DOHH2 (cell line): Measurements from ENCODE around the gene C19orf81.

ENCODE experiments used
- H3F3A ChIP-seq: fragments of 200-600 bp; sonication (generic), shearing (Covaris generic); 2 replicates; pipeline ENCODE4 v1.6.0; 2016; ENCODE audit warnings: antibody characterized with exemption, mild to moderate bottlenecking; ENCODE audit not compliant: control insufficient read depth, insufficient read depth
- H3K27ac ChIP-seq: fragments of 200-600 bp; sonication (generic); 2 replicates; pipeline ENCODE4 v1.5.1; 2014; ENCODE audit warnings: low read depth, mild to moderate bottlenecking, low read length, moderate library complexity
- H3K27me3 ChIP-seq: fragments of 200-600 bp; sonication (generic); 2 replicates; pipeline ENCODE4 v1.6.1; 2014; ENCODE audit warnings: mild to moderate bottlenecking, low read length, mixed read lengths; ENCODE audit not compliant: control insufficient read depth
- H3K36me3 ChIP-seq: fragments of 200-600 bp; sonication (generic); 2 replicates; pipeline ENCODE4 v1.6.1; 2014; ENCODE audit warnings: mild to moderate bottlenecking, low read length, moderate library complexity, mixed read lengths; ENCODE audit not compliant: control insufficient read depth
- H3K4me1 ChIP-seq: fragments of 200-600 bp; sonication (generic); 2 replicates; pipeline ENCODE4 v1.6.1; 2014; ENCODE audit warnings: mild to moderate bottlenecking, low read length, mixed read lengths; ENCODE audit not compliant: control insufficient read depth
- H3K4me2 ChIP-seq: fragments of 200-600 bp; sonication (generic); 2 replicates; pipeline ENCODE4 v1.6.0; 2014; ENCODE audit warnings: mild to moderate bottlenecking, low read length, moderate library complexity
- H3K4me3 ChIP-seq: fragments of 200-600 bp; sonication (generic); 2 replicates; pipeline ENCODE4 v1.5.1; 2014; ENCODE audit warnings: mild to moderate bottlenecking, low read length, mixed read lengths
- H3K79me2 ChIP-seq: fragments of 200-600 bp; sonication (generic); 2 replicates; pipeline ENCODE4 v1.6.1; 2014; ENCODE audit warnings: mild to moderate bottlenecking, low read length, mixed read lengths; ENCODE audit not compliant: control insufficient read depth
- H3K9me2 ChIP-seq: fragments of 200-600 bp; sonication (generic); replicated peaks from 2 replicates; pipeline ENCODE4 v1.6.1; 2014; ENCODE audit warnings: mild to moderate bottlenecking, low read length, mixed read lengths; ENCODE audit not compliant: control insufficient read depth
- H3K9me3 ChIP-seq: fragments of 200-600 bp; sonication (generic); 2 replicates; pipeline ENCODE4 v1.6.1; 2014; ENCODE audit warnings: antibody characterized with exemption, low read length, mixed read lengths; ENCODE audit not compliant: control insufficient read depth, insufficient read depth
- H4K20me1 ChIP-seq: fragments of 200-600 bp; sonication (generic); 2 replicates; pipeline ENCODE4 v1.6.0; 2014; ENCODE audit warnings: low read depth, mild to moderate bottlenecking, antibody characterized with exemption, low read length, moderate library complexity; ENCODE audit not compliant: control insufficient read depth, insufficient read depth
- CTCF ChIP-seq: fragments of 200-600 bp; sonication (generic); IDR thresholded peaks from one replicate; pipeline ENCODE4 v1.5.1; 2014; ENCODE audit warnings: antibody characterized with exemption, mild to moderate bottlenecking, low read depth, low read length; ENCODE audit not compliant: poor library complexity, severe bottlenecking
- EZH2phosphoT487 ChIP-seq: fragments of 200-600 bp; sonication (generic); IDR thresholded peaks from 2 replicates; pipeline ENCODE4 v1.6.1; 2017; ENCODE audit warnings: borderline replicate concordance, mild to moderate bottlenecking, antibody characterized with exemption, low read length, moderate library complexity, mixed read lengths

The C19orf81 gene

DNA sequence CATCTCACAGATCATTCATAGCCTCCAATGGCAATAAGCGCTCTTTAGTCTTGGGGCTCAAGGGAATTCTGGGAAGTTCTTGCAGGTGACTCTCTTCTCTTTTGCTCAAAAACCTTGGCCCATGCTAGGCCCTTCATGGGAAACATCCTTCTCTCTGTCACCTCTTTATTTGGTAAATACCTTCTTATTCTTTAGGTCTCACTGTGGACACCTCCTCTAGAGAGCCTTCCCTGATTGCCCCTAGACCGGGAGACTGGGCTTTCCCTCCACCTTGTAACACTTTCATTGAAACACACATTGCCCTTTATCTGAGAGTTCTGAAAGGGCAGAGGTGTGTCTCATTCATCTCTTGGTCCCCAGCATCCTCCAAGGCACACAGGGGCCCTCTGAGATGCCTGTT, 1.9 kb downstream of the C19orf81 start:
- no peaks in the 10 kb centered on the region for H3K9me3 ChIP-seq
- TF ChIP-seq CTCF: no peak
- no peak for TF ChIP-seq EZH2phosphoT487
- H3K27ac ChIP-seq: no peak overlapping the region
- H3K79me2 ChIP-seq: no peaks in the 10 kb centered on the region
- H3K9me2 ChIP-seq: no peaks in the 10 kb centered on the region
- H3K27me3 ChIP-seq: no peaks in the 10 kb centered on the region
- no peak overlapping the region for H3K4me2 ChIP-seq
- no peaks in the 10 kb centered on the region for H3K36me3 ChIP-seq
- peaks cover 15% of the 10 kb centered on the region for H3K4me1 ChIP-seq
- no peaks in the 10 kb centered on the region for H4K20me1 ChIP-seq
- H3K4me3 ChIP-seq: no peak overlapping the region
- no peaks in the 10 kb centered on the region for H3F3A ChIP-seq

DNA sequence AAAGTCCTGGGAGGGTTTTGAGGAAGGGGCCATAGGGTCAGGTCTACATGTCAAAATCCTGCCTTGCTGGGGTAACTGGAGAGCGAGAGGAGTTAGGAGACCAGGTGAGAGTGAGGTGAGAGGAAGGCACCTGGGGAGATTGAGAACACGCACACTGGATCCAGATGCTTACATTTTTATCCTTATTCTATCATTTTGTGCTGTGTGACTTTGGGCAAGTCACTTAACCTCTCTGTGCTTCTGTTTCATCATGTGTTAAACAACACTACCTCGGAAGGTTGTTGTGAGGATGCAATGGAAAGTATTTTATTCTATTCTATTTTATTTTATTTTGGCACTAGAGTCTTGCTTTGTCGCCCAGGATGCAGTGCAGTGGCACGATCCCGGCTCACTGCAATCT, 3.5 kb downstream of the C19orf81 start:
- no peaks in the 10 kb centered on the region for H3K9me2 ChIP-seq
- no peaks in the 10 kb centered on the region for H3K27me3 ChIP-seq
- no peaks in the 10 kb centered on the region for H3K9me3 ChIP-seq
- H3F3A ChIP-seq: no peaks in the 10 kb centered on the region
- H3K4me1 ChIP-seq: peaks cover 14% of the 10 kb centered on the region
- H4K20me1 ChIP-seq: no peaks in the 10 kb centered on the region
- no peak overlapping the region for H3K4me3 ChIP-seq
- H3K36me3 ChIP-seq: no peaks in the 10 kb centered on the region
- H3K4me2 ChIP-seq: no peak overlapping the region
- H3K27ac ChIP-seq: no peak overlapping the region
- H3K79me2 ChIP-seq: no peaks in the 10 kb centered on the region
- TF ChIP-seq EZH2phosphoT487 (no peak), CTCF (no peak)

DNA sequence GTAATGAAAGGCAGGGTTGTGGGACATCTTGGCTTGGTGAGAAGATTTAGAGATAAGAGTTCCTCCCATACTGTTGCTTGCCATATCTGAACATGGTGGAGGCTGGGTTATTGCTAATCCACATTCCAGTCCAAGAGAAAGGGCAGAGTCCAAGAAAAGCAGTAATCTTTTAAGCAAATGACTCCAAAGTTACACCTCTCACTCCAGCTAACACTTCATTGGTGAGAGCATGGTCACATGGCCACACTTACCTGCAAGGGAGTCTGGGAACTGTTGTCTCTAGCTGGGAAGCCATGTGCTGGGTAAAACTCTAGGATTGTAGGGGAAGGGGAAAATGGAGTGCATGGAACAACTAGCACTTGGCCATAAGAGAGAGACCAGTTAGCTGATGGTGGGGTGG, 5.6 kb downstream of the C19orf81 start:
- Histone ChIP-seq H3K27me3 (no peaks in the 10 kb centered on the region), H3K4me1 (0 out of 2 replicates have a peak, but pooled peaks cover 2% of the 10 kb centered on the region), H3K9me2 (no peaks in the 10 kb centered on the region), H4K20me1 (no peaks in the 10 kb centered on the region), H3K36me3 (no peaks in the 10 kb centered on the region), H3K4me3 (no peak overlapping the region), H3K27ac (no peak overlapping the region), H3K9me3 (peaks cover 4% of the 10 kb centered on the region; the same call in 1 of the 2 replicates), H3F3A (no peaks in the 10 kb centered on the region), H3K4me2 (no peak overlapping the region), H3K79me2 (no peaks in the 10 kb centered on the region)
- TF ChIP-seq EZH2phosphoT487 (no peak), CTCF (no peak)
